Heart left ventricle (tissue), 13 donors: Measurements from ENCODE around the gene DYNLT1.

Source experiments
- POLR2A ChIP-seq, 2 donors: fragments of 450-650 bp; IDR thresholded peaks; one replicate each; pipeline ENCODE4 v1.6.1; 2017; ENCODE audit warnings: antibody characterized with exemption in 2 of 2, mild to moderate bottlenecking in 2 of 2, moderate library complexity in 2 of 2
- TF ChIP-seq, protein P1 (sequence below), 12 donors: fragments of 200-600 bp; sonication (generic) in 4 of 12; IDR thresholded peaks; one replicate each; pipeline versions ENCODE4 v1.5.0 to v1.8.0; 2018 to 2022; ENCODE audit warnings: antibody characterized with exemption in 12 of 12, mild to moderate bottlenecking in 5 of 12
- donor health status: ischemic (EF 13 %, LVEDD 7.1; RV severe dilation, severe dysfunction).
- donor health status: DM: no; HTN: yes; CAD: no.
- donor health status: DM: no; HTN: no; CAD: no.
- donor health status: ischemic (EF 25% LVEDD 6.9; RV normal size, moderate dysfunction).
- donor health status: ischemic (EF 25% LVEDD 5.7; RV mildly dilated, moderate dysfunction).
- donor health status: ischemic (EF 35%, LVEDD 5.7; RV mildly dilated, moderate dysfunction).
- donor health status: nonischemic (EF 11% LVEDD 7.7; RV severe dilation, severe dysfunction).
- donor health status: DM: yes; HTN: yes; CAD: no.
- donor health status: PGD.
- donor health status: ischemic (EF 29% LVEDD 5.4; RV normal size, mild dysfunction).
- donor health status: nonischemic (EF 23%, LVEDD 6.1; RV moderate dilation, normal function).

DNA sequence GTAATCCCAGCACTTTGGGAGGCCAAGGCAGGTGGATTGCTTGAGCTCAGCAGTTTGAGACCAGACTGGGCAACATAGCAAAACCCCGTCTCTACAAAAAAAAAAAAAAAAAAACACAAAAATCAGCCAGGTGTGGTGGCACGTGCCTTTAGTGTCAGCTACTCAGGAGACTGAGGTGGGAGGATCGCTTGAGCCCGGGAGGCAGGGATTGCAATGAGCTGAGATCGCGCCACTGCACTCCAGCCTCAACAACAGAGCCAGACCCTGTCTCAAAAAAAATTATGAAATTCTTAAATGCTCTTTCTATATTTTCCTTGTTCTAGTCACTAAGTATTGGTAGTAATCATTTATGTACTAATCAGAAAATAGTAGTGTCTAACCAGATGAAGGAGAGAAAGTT lies 35.9 kb upstream of the DYNLT1 start:
- TF ChIP-seq, protein P1, sequence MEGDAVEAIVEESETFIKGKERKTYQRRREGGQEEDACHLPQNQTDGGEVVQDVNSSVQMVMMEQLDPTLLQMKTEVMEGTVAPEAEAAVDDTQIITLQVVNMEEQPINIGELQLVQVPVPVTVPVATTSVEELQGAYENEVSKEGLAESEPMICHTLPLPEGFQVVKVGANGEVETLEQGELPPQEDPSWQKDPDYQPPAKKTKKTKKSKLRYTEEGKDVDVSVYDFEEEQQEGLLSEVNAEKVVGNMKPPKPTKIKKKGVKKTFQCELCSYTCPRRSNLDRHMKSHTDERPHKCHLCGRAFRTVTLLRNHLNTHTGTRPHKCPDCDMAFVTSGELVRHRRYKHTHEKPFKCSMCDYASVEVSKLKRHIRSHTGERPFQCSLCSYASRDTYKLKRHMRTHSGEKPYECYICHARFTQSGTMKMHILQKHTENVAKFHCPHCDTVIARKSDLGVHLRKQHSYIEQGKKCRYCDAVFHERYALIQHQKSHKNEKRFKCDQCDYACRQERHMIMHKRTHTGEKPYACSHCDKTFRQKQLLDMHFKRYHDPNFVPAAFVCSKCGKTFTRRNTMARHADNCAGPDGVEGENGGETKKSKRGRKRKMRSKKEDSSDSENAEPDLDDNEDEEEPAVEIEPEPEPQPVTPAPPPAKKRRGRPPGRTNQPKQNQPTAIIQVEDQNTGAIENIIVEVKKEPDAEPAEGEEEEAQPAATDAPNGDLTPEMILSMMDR (IDR thresholded peaks at IDR 0.05) = no peak
- TF ChIP-seq POLR2A (IDR thresholded peaks at IDR 0.05) = no peak
